Stimulated activated CD8-positive, alpha-beta memory T cell treated with anti-CD3 and anti-CD28 coated beads, Interleukin-7, amount 100 ng/mL, for 1 hour (primary cell): ENCODE data around the gene MXRA8.

Experiments
- DNase-seq, 2 donors: peaks; one replicate each; pipeline ENCODE4 v3.0.0-alpha.2; 2020; ENCODE audit warnings: low read depth in 2 of 2

MXRA8 gene

GRCh38 chr1:1348420-1349255, 9.7 kb downstream of the MXRA8 start:
- DNase-seq, result no peak

GRCh38 chr1:1347663-1348419, 10.5 kb downstream of the MXRA8 start:
- DNase-seq, result no peak

GRCh38 chr1:1347026-1347595, 11.2 kb downstream of the MXRA8 start:
- no peak for DNase-seq

GRCh38 chr1:1346501-1346890, 11.9 kb downstream of the MXRA8 start:
- DNase-seq, result no peak

- no peak for DNase-seq
Observed at GRCh38 chr1:1345860-1346500, 12.4 kb downstream of the MXRA8 start.

GRCh38 chr1:1345384-1345783, 13.0 kb downstream of the MXRA8 start:
- no peak for DNase-seq

- no peak for DNase-seq
Observed at GRCh38 chr1:1344655-1345361, 13.5 kb downstream of the MXRA8 start.

GRCh38 chr1:1343811-1344421, 14.4 kb downstream of the MXRA8 start:
- DNase-seq, result no peak

GRCh38 chr1:1342584-1343115, 15.7 kb downstream of the MXRA8 start:
- no peak for DNase-seq

GRCh38 chr1:1342061-1342562, 16.2 kb downstream of the MXRA8 start:
- no peak for DNase-seq

GRCh38 chr1:1341549-1342021, 16.8 kb downstream of the MXRA8 start:
- no peak for DNase-seq

- no peak for DNase-seq
Observed at GRCh38 chr1:1340791-1341548, 17.4 kb downstream of the MXRA8 start.

GRCh38 chr1:1340185-1340584, 18.2 kb downstream of the MXRA8 start:
- no peak for DNase-seq

GRCh38 chr1:1338278-1338677, 20.1 kb downstream of the MXRA8 start:
- DNase-seq, result no peak

GRCh38 chr1:1337793-1338147, 20.6 kb downstream of the MXRA8 start:
- no peak for DNase-seq

GRCh38 chr1:1336931-1337792, 21.2 kb downstream of the MXRA8 start:
- no peak for DNase-seq

GRCh38 chr1:1336446-1336845, 21.9 kb downstream of the MXRA8 start:
- no peak for DNase-seq

- DNase-seq, result no peak
Observed at GRCh38 chr1:1335792-1336248, 22.5 kb downstream of the MXRA8 start.

- DNase-seq, result no peak
Observed at GRCh38 chr1:1335283-1335682, 23.1 kb downstream of the MXRA8 start.
